Karpas-422 (cell line): ENCODE results near the gene BCAS4. TPM values are rescaled to one million over a fixed set of nuclear protein-coding genes. Genes with fewer than 3 reads are reported as not detected.
A peak's percentile ranks its signal among the peaks of the same experiment; 100 is the strongest.

ENCODE experiments used
- DNase-seq: peaks from one replicate; pipeline ENCODE4 v3.0.0-alpha.2; 2015
- H2AFZ ChIP-seq: fragments of 200-600 bp; sonication (generic); 2 replicates; pipeline ENCODE4 v1.6.1; 2014; ENCODE audit warnings: antibody characterized with exemption, low read length, mixed read lengths
- H3K27ac ChIP-seq: fragments of 200-600 bp; sonication (generic); 2 replicates; pipeline ENCODE4 v1.5.1; 2014; ENCODE audit warnings: mild to moderate bottlenecking, low read length, moderate library complexity
- H3K27me3 ChIP-seq: fragments of 200-600 bp; sonication (generic); 2 replicates; pipeline ENCODE4 v1.6.1; 2014; ENCODE audit warnings: low read length, mixed read lengths
- H3K36me3 ChIP-seq: fragments of 200-600 bp; sonication (generic); 2 replicates; pipeline ENCODE4 v1.6.1; 2014; ENCODE audit warnings: low read length, mixed read lengths; ENCODE audit not compliant: insufficient read depth
- H3K4me1 ChIP-seq: fragments of 200-600 bp; sonication (generic); 2 replicates; pipeline ENCODE4 v1.6.1; 2014; ENCODE audit warnings: mild to moderate bottlenecking, low read length, mixed read lengths
- H3K4me2 ChIP-seq: fragments of 200-600 bp; sonication (generic); 2 replicates; pipeline ENCODE4 v1.6.1; 2014; ENCODE audit warnings: low read length, low read depth, mild to moderate bottlenecking; ENCODE audit not compliant: poor library complexity, severe bottlenecking
- H3K4me3 ChIP-seq: fragments of 200-600 bp; sonication (generic); 2 replicates; pipeline ENCODE4 v1.5.1; 2014; ENCODE audit warnings: mild to moderate bottlenecking, antibody characterized with exemption, low read length, mixed read lengths
- H3K79me2 ChIP-seq: fragments of 200-600 bp; sonication (generic); 2 replicates; pipeline ENCODE4 v1.6.1; 2014; ENCODE audit warnings: mild to moderate bottlenecking, low read length, mixed read lengths
- H3K9ac ChIP-seq: fragments of 200-600 bp; sonication (generic); 2 replicates; pipeline ENCODE4 v1.6.0; 2014; ENCODE audit warnings: low read length
- H3K9me2 ChIP-seq: fragments of 200-600 bp; sonication (generic), shearing (Covaris generic); replicated peaks from 2 replicates; pipeline ENCODE4 v1.6.0; 2014; ENCODE audit warnings: mild to moderate bottlenecking, low read length, moderate library complexity; ENCODE audit not compliant: insufficient read depth
- H3K9me3 ChIP-seq: fragments of 300-700, 200-600 bp; sonication (generic); 2 replicates; pipeline ENCODE4 v1.6.1; 2014; ENCODE audit warnings: low read length, mixed read lengths
- H4K20me1 ChIP-seq: fragments of 200-600 bp; sonication (generic); 2 replicates; pipeline ENCODE4 v1.6.1; 2014; ENCODE audit warnings: mild to moderate bottlenecking, antibody characterized with exemption, low read length, low read depth; ENCODE audit not compliant: insufficient read depth
- total RNA-seq: library from RNA; depleted of rRNA; stranded (reverse); fragments of >200 nt; shearing (Covaris generic); gene quantifications from 2 replicates; pipeline ENCODE4 v1.2.3, GENCODE V29; 2014; ENCODE audit warnings: low replicate concordance

Gene BCAS4
- total RNA-seq, 1 experiment from 2014 or later = 191 TPM

GRCh38 chr20:50904067-50904570, 109.3 kb downstream of the BCAS4 start:
- peaks cover 59% of the 10 kb centered on the region for H3K36me3 ChIP-seq
- H3K9ac ChIP-seq = no peak overlapping the region
- no peak overlapping the region for H3K4me2 ChIP-seq
- peaks cover 95% of the 10 kb centered on the region for H3K79me2 ChIP-seq
- H3K4me1 ChIP-seq = peaks cover 45% of the 10 kb centered on the region
- no peaks in the 10 kb centered on the region for H3K27me3 ChIP-seq
- H3K4me3 ChIP-seq = no peak overlapping the region
- H3K9me3 ChIP-seq = no peaks in the 10 kb centered on the region
- no peaks in the 10 kb centered on the region for H3K9me2 ChIP-seq
- H2AFZ ChIP-seq = no peak overlapping the region
- peak overlapping the region; percentile 56 for H3K27ac ChIP-seq
- DNase-seq = no peak
- H4K20me1 ChIP-seq = peaks cover 73% of the 10 kb centered on the region

- Histone ChIP-seq H3K79me2 (peaks cover 99% of the 10 kb centered on the region), H3K27ac (no peak overlapping the region), H3K27me3 (no peaks in the 10 kb centered on the region), H2AFZ (no peak overlapping the region), H3K4me1 (peaks cover 58% of the 10 kb centered on the region), H3K9me3 (no peaks in the 10 kb centered on the region), H3K4me2 (no peak overlapping the region), H4K20me1 (peaks cover 71% of the 10 kb centered on the region), H3K9me2 (no peaks in the 10 kb centered on the region), H3K9ac (no peak overlapping the region), H3K4me3 (no peak overlapping the region), H3K36me3 (peaks cover 46% of the 10 kb centered on the region; the same call in 1 of the 2 replicates)
- DNase-seq = no peak
Measured at GRCh38 chr20:50909413-50909812, 114.6 kb downstream of the BCAS4 start.

DNA sequence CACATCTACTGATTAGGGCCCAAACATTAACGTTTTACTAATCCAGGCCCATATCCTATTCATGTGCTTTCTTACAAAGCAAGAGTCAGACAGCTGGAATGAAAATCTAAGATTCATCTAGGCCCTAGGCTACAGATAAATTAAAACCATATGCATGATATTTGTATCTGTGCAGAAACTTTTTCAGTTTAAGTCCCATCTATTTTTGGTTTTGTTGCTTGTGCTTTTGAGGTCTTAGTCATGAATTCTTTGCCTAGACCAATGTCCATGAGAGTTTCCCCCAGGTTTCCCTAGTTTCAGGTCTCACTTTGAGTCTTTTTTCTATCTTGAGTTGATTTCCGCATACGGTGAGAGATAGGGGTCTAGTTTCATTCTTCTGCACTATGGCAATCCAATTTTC, 116.2 kb downstream of the BCAS4 start:
- no peak overlapping the region for H3K9ac ChIP-seq
- no peak overlapping the region for H2AFZ ChIP-seq
- H3K79me2 ChIP-seq = peaks cover 99% of the 10 kb centered on the region
- H3K9me3 ChIP-seq = no peaks in the 10 kb centered on the region
- H3K4me1 ChIP-seq = peaks cover 58% of the 10 kb centered on the region
- H3K9me2 ChIP-seq = no peaks in the 10 kb centered on the region
- H3K27ac ChIP-seq = peak overlapping the region; percentile 90
- H3K4me3 ChIP-seq = no peak overlapping the region
- peaks cover 65% of the 10 kb centered on the region for H4K20me1 ChIP-seq
- H3K36me3 ChIP-seq = peaks cover 46% of the 10 kb centered on the region; the same call in 1 of the 2 replicates
- H3K4me2 ChIP-seq = no peak overlapping the region
- no peak for DNase-seq
- H3K27me3 ChIP-seq = no peaks in the 10 kb centered on the region

DNA sequence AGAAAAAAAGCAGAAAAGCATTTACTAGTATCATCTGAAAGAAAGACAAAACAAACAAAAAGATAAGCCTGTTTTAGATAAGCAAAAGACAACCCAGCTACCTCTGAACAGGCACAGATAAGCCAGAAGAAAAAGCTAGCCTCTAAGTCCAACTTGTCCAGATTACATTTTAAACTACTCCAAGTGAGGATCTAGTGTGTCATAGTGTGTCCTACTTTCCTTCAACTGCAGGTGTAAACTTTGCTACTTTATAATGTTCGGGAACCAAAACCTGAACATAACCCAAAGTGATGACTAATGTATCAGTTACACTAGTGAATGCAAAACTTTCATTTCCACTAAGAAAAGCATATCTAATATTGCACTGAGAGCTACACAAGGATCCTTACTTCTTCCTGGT, 116.9 kb downstream of the BCAS4 start:
- Histone ChIP-seq H3K9me3 (no peaks in the 10 kb centered on the region), H3K27ac (peak overlapping the region; percentile 90), H3K9ac (no peak overlapping the region), H3K9me2 (no peaks in the 10 kb centered on the region), H3K4me2 (no peak overlapping the region), H4K20me1 (peaks cover 66% of the 10 kb centered on the region), H3K4me1 (peaks cover 59% of the 10 kb centered on the region), H3K79me2 (peaks cover 99% of the 10 kb centered on the region), H2AFZ (no peak overlapping the region), H3K36me3 (peaks cover 48% of the 10 kb centered on the region; the same call in 1 of the 2 replicates), H3K27me3 (no peaks in the 10 kb centered on the region), H3K4me3 (no peak overlapping the region)
- no peak for DNase-seq

GRCh38 chr20:50913690-50914375, 119.0 kb downstream of the BCAS4 start:
- DNase-seq = no peak
- H3K9me3 ChIP-seq = no peaks in the 10 kb centered on the region
- peaks cover 99% of the 10 kb centered on the region for H3K79me2 ChIP-seq
- H3K27me3 ChIP-seq = no peaks in the 10 kb centered on the region
- no peak overlapping the region for H2AFZ ChIP-seq
- peaks cover 51% of the 10 kb centered on the region; the same call in 1 of the 2 replicates for H3K36me3 ChIP-seq
- H3K27ac ChIP-seq = peak overlapping the region; percentile 90
- peak overlapping the region; percentile 70 for H3K4me2 ChIP-seq
- peak overlapping the region; percentile 38 for H3K9ac ChIP-seq
- peaks cover 78% of the 10 kb centered on the region for H4K20me1 ChIP-seq
- peak overlapping the region; percentile 30; the same call in 1 of the 2 replicates for H3K4me3 ChIP-seq
- H3K9me2 ChIP-seq = no peaks in the 10 kb centered on the region
- H3K4me1 ChIP-seq = peaks cover 81% of the 10 kb centered on the region

DNA sequence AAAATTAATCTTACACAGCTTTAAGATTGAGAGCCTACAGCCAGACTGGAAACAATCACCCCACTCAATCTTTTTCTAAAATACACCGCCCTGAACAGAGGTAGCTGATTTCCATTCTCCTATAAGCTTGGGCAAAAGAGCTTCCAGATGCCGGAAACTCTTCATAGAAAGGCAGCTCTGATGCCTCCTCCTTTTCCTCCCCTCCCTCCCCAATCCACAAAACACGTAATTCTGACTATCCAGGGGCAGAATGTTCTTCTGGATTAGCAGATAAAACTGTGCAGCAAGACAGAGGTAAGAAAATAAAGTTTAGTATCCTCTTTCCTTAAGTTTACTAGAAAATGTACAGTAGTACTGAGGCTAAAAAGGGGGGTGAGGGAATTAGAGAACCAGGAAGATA, 120.6 kb downstream of the BCAS4 start:
- Histone ChIP-seq H3K79me2 (peaks cover 96% of the 10 kb centered on the region), H3K9ac (peak overlapping the region; percentile 43), H3K9me3 (no peaks in the 10 kb centered on the region), H2AFZ (no peak overlapping the region), H3K27ac (peak overlapping the region; percentile 90), H3K27me3 (no peaks in the 10 kb centered on the region), H4K20me1 (peaks cover 72% of the 10 kb centered on the region), H3K9me2 (no peaks in the 10 kb centered on the region), H3K4me2 (peak overlapping the region; percentile 70), H3K36me3 (peaks cover 47% of the 10 kb centered on the region), H3K4me1 (peaks cover 92% of the 10 kb centered on the region), H3K4me3 (peak overlapping the region; percentile 48)
- DNase-seq = no peak

DNA sequence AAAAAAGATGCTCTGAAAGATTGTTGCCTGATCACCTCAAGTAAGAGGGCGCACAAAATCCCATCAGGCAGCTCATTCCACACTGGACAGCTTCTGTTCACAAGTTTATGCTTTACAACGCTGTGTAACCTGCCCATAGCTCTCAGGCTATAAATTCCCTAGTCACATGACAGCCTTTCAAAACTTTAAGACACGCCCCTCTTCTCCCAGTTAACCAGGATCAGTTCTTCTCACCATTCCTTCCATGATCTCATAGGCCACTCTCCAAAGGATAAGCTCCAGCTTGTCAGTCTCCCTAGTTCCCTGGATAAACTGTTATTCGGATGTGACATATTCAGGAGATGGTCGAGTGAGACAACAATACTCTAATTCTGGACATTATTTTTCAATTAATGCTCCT, 121.4 kb downstream of the BCAS4 start:
- Histone ChIP-seq H3K9ac (peak overlapping the region; percentile 29), H4K20me1 (peaks cover 73% of the 10 kb centered on the region), H3K27ac (peak overlapping the region; percentile 90), H3K36me3 (peaks cover 51% of the 10 kb centered on the region), H2AFZ (no peak overlapping the region), H3K4me1 (peaks cover 98% of the 10 kb centered on the region), H3K4me3 (peak overlapping the region; percentile 48), H3K79me2 (peaks cover 96% of the 10 kb centered on the region), H3K9me2 (no peaks in the 10 kb centered on the region), H3K27me3 (no peaks in the 10 kb centered on the region), H3K9me3 (no peaks in the 10 kb centered on the region), H3K4me2 (peak overlapping the region; percentile 70)
- DNase-seq = peak; percentile 39

- peak overlapping the region; percentile 48 for H3K4me3 ChIP-seq
- no peaks in the 10 kb centered on the region for H3K9me2 ChIP-seq
- H3K27ac ChIP-seq = peak overlapping the region; percentile 90
- peaks cover 74% of the 10 kb centered on the region for H4K20me1 ChIP-seq
- no peak for DNase-seq
- peaks cover 54% of the 10 kb centered on the region for H3K36me3 ChIP-seq
- H3K4me1 ChIP-seq = peaks cover 98% of the 10 kb centered on the region
- peak overlapping the region; percentile 70 for H3K4me2 ChIP-seq
- H3K79me2 ChIP-seq = peaks cover 96% of the 10 kb centered on the region
- no peak overlapping the region for H2AFZ ChIP-seq
- H3K27me3 ChIP-seq = no peaks in the 10 kb centered on the region
- no peaks in the 10 kb centered on the region for H3K9me3 ChIP-seq
- peak overlapping the region; percentile 29 for H3K9ac ChIP-seq
Measured at GRCh38 chr20:50916934-50917333, 122.1 kb downstream of the BCAS4 start.
